ENCODE data around the gene CIPC.

Gene CIPC

GRCh38 chr14:77151918-77152588, 54.0 kb downstream of the CIPC start:
- H3K4me3 ChIP-seq (ENCODE audit: low read depth, low read length), result no peak overlapping the region
- DNase-seq (ENCODE audit: low read depth), result no peak
- in situ Hi-C loops (cut with HindIII; ENCODE audit: low sequenced_read_pairs), result no loop called here
- TF ChIP-seq CTCF (IDR thresholded peaks at IDR 0.05; ENCODE audit: low read depth, low read length, missing control alignments), result no peak

- no peak for DNase-seq (ENCODE audit: low read depth)
- in situ Hi-C loops (cut with HindIII; ENCODE audit: low sequenced_read_pairs), result no loop called here
- no peak for TF ChIP-seq CTCF (IDR thresholded peaks at IDR 0.05; ENCODE audit: low read depth, low read length, missing control alignments)
- no peak overlapping the region for H3K4me3 ChIP-seq (ENCODE audit: low read depth, low read length)
Observed at GRCh38 chr14:77153802-77154201, 55.7 kb downstream of the CIPC start.

GRCh38 chr14:77154421-77154820, 56.4 kb downstream of the CIPC start:
- no peak for DNase-seq (ENCODE audit: low read depth)
- no peak for TF ChIP-seq CTCF (IDR thresholded peaks at IDR 0.05; ENCODE audit: low read depth, low read length, missing control alignments)
- no peak overlapping the region for H3K4me3 ChIP-seq (ENCODE audit: low read depth, low read length)
- in situ Hi-C loops (cut with HindIII; ENCODE audit: low sequenced_read_pairs), result no loop called here

GRCh38 chr14:77155083-77155482, 57.0 kb downstream of the CIPC start:
- no peak for DNase-seq (ENCODE audit: low read depth)
- H3K4me3 ChIP-seq (ENCODE audit: low read depth, low read length), result no peak overlapping the region
- TF ChIP-seq CTCF (IDR thresholded peaks at IDR 0.05; ENCODE audit: low read depth, low read length, missing control alignments), result no peak
- in situ Hi-C loops (cut with HindIII; ENCODE audit: low sequenced_read_pairs), result no loop called here

GRCh38 chr14:77157740-77158139, 59.7 kb downstream of the CIPC start:
- in situ Hi-C loops (cut with HindIII; ENCODE audit: low sequenced_read_pairs), result no loop called here
- TF ChIP-seq CTCF (IDR thresholded peaks at IDR 0.05; ENCODE audit: low read depth, low read length, missing control alignments), result no peak
- H3K4me3 ChIP-seq (ENCODE audit: low read depth, low read length), result no peak overlapping the region
- no peak for DNase-seq (ENCODE audit: low read depth)

- in situ Hi-C loops (cut with HindIII; ENCODE audit: low sequenced_read_pairs), result no loop called here
- TF ChIP-seq CTCF (IDR thresholded peaks at IDR 0.05; ENCODE audit: low read depth, low read length, missing control alignments), result no peak
- H3K4me3 ChIP-seq (ENCODE audit: low read depth, low read length), result no peak overlapping the region
- no peak for DNase-seq (ENCODE audit: low read depth)
Observed at GRCh38 chr14:77158175-77158881, 60.3 kb downstream of the CIPC start.
